PC-3 (cell line): ENCODE results near the gene CDK1. TPM values are rescaled to one million over a fixed set of nuclear protein-coding genes. Genes with fewer than 3 reads are reported as not detected.
"Not testable (repeated sequence)": the region's sequence is repeated elsewhere in the genome, so short reads cannot be mapped to it uniquely, and the experiment has no call there.

ENCODE experiments used
- ATAC-seq: fragments of 200-7000 bp; cut with Tn5 transposase; 2 replicates; pipeline ENCODE4 v1.9.1; 2020; ENCODE audit warnings: mild to moderate bottlenecking, moderate library complexity
- BruUV-seq: library from RNA; stranded (reverse); fragments of 400-500 nt; replicated peaks from 2 replicates; lab custom pipeline; 2021; lab: Mats Ljungman, UMichigan
- CTCF ChIA-PET: fragments of 300-600 bp; sonication (Branson Sonifier 250); formaldehyde crosslinking; loops from one replicate; lab custom pipeline; 2022; ENCODE audit warnings: antibody characterized with exemption; lab: Charles Lee
- POLR2A ChIA-PET: fragments of 300-600 bp; sonication (Branson Sonifier 250); formaldehyde crosslinking; loops from one replicate; lab custom pipeline; 2022; ENCODE audit warnings: antibody characterized with exemption; ENCODE audit not compliant: unreplicated experiment; lab: Charles Lee
- DNase-seq: peaks from one replicate; pipeline ENCODE4 v3.0.0-alpha.2; 2015
- H2AFZ ChIP-seq: fragments of 300-600 bp; sonication (generic); 2 replicates; pipeline ENCODE4 v1.6.0; 2016; ENCODE audit warnings: antibody characterized with exemption, low read length
- H3F3A ChIP-seq: fragments of 300-600 bp; sonication (generic); one replicate; pipeline ENCODE4 v1.6.0; 2017; ENCODE audit warnings: antibody characterized with exemption, low read length, control low read depth, mild to moderate bottlenecking; ENCODE audit not compliant: unreplicated experiment
- H3K27ac ChIP-seq: fragments of 300-600 bp; sonication (generic); 2 replicates; pipeline ENCODE4 v1.5.1; 2016; ENCODE audit warnings: mild to moderate bottlenecking, low read length
- H3K27me3 ChIP-seq: fragments of 300-600 bp; sonication (generic); 2 replicates; pipeline ENCODE4 v1.6.1; 2016; ENCODE audit warnings: low read length, mixed read lengths
- H3K36me3 ChIP-seq: fragments of 300-600 bp; sonication (generic); 2 replicates; pipeline ENCODE4 v1.6.1; 2016; ENCODE audit warnings: low read depth, mixed run types, low read length, mixed read lengths
- H3K4me1 ChIP-seq: fragments of 300-600 bp; sonication (generic); 2 replicates; pipeline ENCODE4 v1.5.1; 2016; ENCODE audit warnings: low read length; ENCODE audit not compliant: insufficient read depth
- H3K4me2 ChIP-seq: fragments of 300-600 bp; sonication (generic); 2 replicates; pipeline ENCODE4 v1.6.0; 2016; ENCODE audit warnings: low read length
- H3K4me3 ChIP-seq: fragments of 300-600 bp; sonication (generic); 2 replicates; pipeline ENCODE4 v1.5.1; 2016; ENCODE audit warnings: mild to moderate bottlenecking, low read length, mixed read lengths
- H3K79me2 ChIP-seq: fragments of 300-600 bp; sonication (generic); 2 replicates; pipeline ENCODE4 v1.6.1; 2017; ENCODE audit warnings: low read length, mixed read lengths
- H3K9ac ChIP-seq: fragments of 300-600 bp; sonication (generic); 2 replicates; pipeline ENCODE4 v1.6.0; 2016; ENCODE audit warnings: mild to moderate bottlenecking, low read length
- H3K9me2 ChIP-seq: fragments of 300-600 bp; sonication (generic); replicated peaks from 2 replicates; pipeline ENCODE4 v1.6.1; 2016; ENCODE audit warnings: mixed run types, low read length, mixed read lengths
- H3K9me3 ChIP-seq: fragments of 300-600 bp; sonication (generic); 2 replicates; pipeline ENCODE4 v1.6.1; 2016; ENCODE audit warnings: low read length, mixed read lengths
- H4K20me1 ChIP-seq: fragments of 300-600 bp; sonication (generic); 2 replicates; pipeline ENCODE4 v1.6.1; 2016; ENCODE audit warnings: low read length, mixed read lengths
- CTCF ChIP-seq: fragments of 300-600 bp; sonication (generic); conservative IDR thresholded peaks from 2 replicates; pipeline ENCODE4 v1.5.1; 2017; ENCODE audit warnings: antibody characterized with exemption, low read depth, mild to moderate bottlenecking, low read length
- EZH2 ChIP-seq: fragments of 300-600 bp; sonication (generic); IDR thresholded peaks from one replicate; pipeline ENCODE4 v1.6.1; 2017; ENCODE audit warnings: antibody characterized with exemption, mild to moderate bottlenecking, low read length; ENCODE audit not compliant: unreplicated experiment
- EZH2phosphoT487 ChIP-seq: fragments of 300-600 bp; sonication (generic); IDR thresholded peaks from 2 replicates; pipeline ENCODE4 v1.6.1; 2018; ENCODE audit warnings: mild to moderate bottlenecking, antibody characterized with exemption, low read length, borderline replicate concordance
- intact Hi-C: fragments of 100-400 bp; cut with micrococcal nuclease; formaldehyde crosslinking; loops from 2 replicates; pipeline ENCODE4 v1.9.0; 2023
- total RNA-seq: library from RNA; depleted of rRNA; stranded (reverse); fragments of >200 nt; gene quantifications from 2 replicates; pipeline ENCODE4 v1.2.3, GENCODE V29; 2014; rRNA removed

Gene CDK1
- total RNA-seq, 1 experiment from 2014 or later = 202 TPM

- Histone ChIP-seq H3K4me3 (no peak overlapping the region), H2AFZ (no peak overlapping the region), H3K4me2 (no peak overlapping the region), H3K27ac (no peak overlapping the region), H4K20me1 (no peaks in the 10 kb centered on the region), H3K4me1 (no peaks in the 10 kb centered on the region), H3F3A (no peaks in the 10 kb centered on the region), H3K79me2 (no peaks in the 10 kb centered on the region), H3K36me3 (no peaks in the 10 kb centered on the region), H3K9me2 (no peaks in the 10 kb centered on the region), H3K27me3 (no peaks in the 10 kb centered on the region), H3K9me3 (no peaks in the 10 kb centered on the region), H3K9ac (no peak overlapping the region)
- no TSS peak for BruUV-seq
- intact Hi-C loops = no loop called here
- ATAC-seq = no peak
- TF ChIP-seq CTCF (no peak), EZH2phosphoT487 (no peak), EZH2 (no peak)
- ChIA-PET CTCF (no interaction called here), POLR2A (no interaction called here)
- DNase-seq = no peak
Observed at GRCh38 chr10:60835049-60835448, 56.8 kb downstream of the CDK1 start.

- H3K36me3 ChIP-seq, H3K9me3 ChIP-seq, H4K20me1 ChIP-seq, H3K9me2 ChIP-seq, H3K27ac ChIP-seq, POLR2A ChIA-PET, CTCF ChIA-PET, BruUV-seq, DNase-seq, H3K79me2 ChIP-seq, H2AFZ ChIP-seq, H3K4me3 ChIP-seq, H3K4me2 ChIP-seq, H3K27me3 ChIP-seq, ATAC-seq, intact Hi-C loops, H3K4me1 ChIP-seq, H3F3A ChIP-seq, H3K9ac ChIP-seq: not testable (repeated sequence)
Observed at GRCh38 chr10:60841227-60841626, 62.9 kb downstream of the CDK1 start.

GRCh38 chr10:60842694-60843093 is 64.4 kb downstream of the CDK1 start:
- DNase-seq = no peak
- CTCF ChIA-PET = no interaction called here
- no TSS peak for BruUV-seq
- Histone ChIP-seq H2AFZ (no peak overlapping the region), H3F3A (no peaks in the 10 kb centered on the region), H3K9ac (no peak overlapping the region), H3K9me2 (no peaks in the 10 kb centered on the region), H4K20me1 (no peaks in the 10 kb centered on the region), H3K4me2 (no peak overlapping the region), H3K79me2 (no peaks in the 10 kb centered on the region), H3K36me3 (no peaks in the 10 kb centered on the region), H3K27ac (no peak overlapping the region), H3K27me3 (no peaks in the 10 kb centered on the region), H3K9me3 (no peaks in the 10 kb centered on the region), H3K4me1 (peaks cover 9% of the 10 kb centered on the region), H3K4me3 (no peak overlapping the region)
- TF ChIP-seq CTCF = no peak
- TF ChIP-seq EZH2phosphoT487 = no peak
- no peak for TF ChIP-seq EZH2
- ATAC-seq = no peak
- intact Hi-C loops = no loop called here
- POLR2A ChIA-PET = no interaction called here

Other genes with a start within 250 kb of the CDK1 start
- gene RHOBTB1, start 165.7 kb downstream of the CDK1 start, total RNA-seq = 6.7 and 7.0 TPM in 2 replicates